ENCODE results near the gene UBXN10. TPM values are rescaled to one million over a fixed set of nuclear protein-coding genes. Genes with fewer than 3 reads are reported as not detected.

Gene UBXN10
- total RNA-seq, 4 donors from 2014 or later: 12.2 to 27.9 (median 14.4) TPM

- WGBS: 71% methylated on average over 4 of the region's 13 CpGs
- H3K9me3 ChIP-seq: no peaks in the 10 kb centered on the region
- H3K4me1 ChIP-seq: peaks cover 13 to 17% (median 16%) of the 10 kb centered on the region in 4 donors
- TF ChIP-seq POLR2A (IDR thresholded peaks at IDR 0.05; ENCODE audit: low read depth) (no peak), EP300 (IDR thresholded peaks at IDR 0.05) (no peak), CTCF (IDR thresholded peaks at IDR 0.05) (no peak), POLR2AphosphoS5 (IDR thresholded peaks at IDR 0.05) (no peak)
- intact Hi-C loops (cut with DNase I): no loop called here
- peaks cover 0 to 6% (median 0%) of the 10 kb centered on the region in 4 donors for H3K27me3 ChIP-seq
- H3K4me3 ChIP-seq: no peak overlapping the region
- no peak overlapping the region for H3K27ac ChIP-seq (replicated peaks in 1 of 4)
- H3K36me3 ChIP-seq: no peaks in the 10 kb centered on the region
- DNase-seq (ENCODE audit: extremely low spot score): no peak
Observed at GRCh38 chr1:20148571-20149500, 37.1 kb upstream of the UBXN10 start.

GRCh38 chr1:20149601-20150325 is 36.1 kb upstream of the UBXN10 start:
- H3K9me3 ChIP-seq: no peaks in the 10 kb centered on the region
- DNase-seq (ENCODE audit: extremely low spot score): no peak
- intact Hi-C loops (cut with DNase I): loop anchor here (5.0 kb wide), 1 partner anchor 47 kb away; no protein-coding TSS in a partner anchor

GRCh38 chr1:20150326-20150705 is 35.6 kb upstream of the UBXN10 start:
- DNase-seq (ENCODE audit: extremely low spot score): no peak
- no peak overlapping the region for H3K4me3 ChIP-seq
- H3K27me3 ChIP-seq: peaks cover 0 to 6% (median 0%) of the 10 kb centered on the region in 4 donors
- H3K36me3 ChIP-seq: no peaks in the 10 kb centered on the region
- WGBS: 90% methylated on average over 8 of the region's 8 CpGs
- peaks cover 13 to 21% (median 18%) of the 10 kb centered on the region in 4 donors for H3K4me1 ChIP-seq
- H3K9me3 ChIP-seq: no peaks in the 10 kb centered on the region
- H3K27ac ChIP-seq (replicated peaks in 1 of 4): no peak overlapping the region
- intact Hi-C loops (cut with DNase I): loop anchor here (5.0 kb wide), 1 partner anchor 48 kb away; no protein-coding TSS in a partner anchor
- TF ChIP-seq EP300 (IDR thresholded peaks at IDR 0.05) (no peak), CTCF (IDR thresholded peaks at IDR 0.05) (no peak), POLR2A (IDR thresholded peaks at IDR 0.05; ENCODE audit: low read depth) (no peak), POLR2AphosphoS5 (IDR thresholded peaks at IDR 0.05) (no peak)

More at GRCh38 chr1:20149601-20150325, 36.1 kb upstream of the UBXN10 start:
- Histone ChIP-seq H3K4me3 (no peak overlapping the region), H3K36me3 (no peaks in the 10 kb centered on the region), H3K27ac (replicated peaks in 1 of 4) (no peak overlapping the region), H3K4me1 (peaks cover 13 to 21% (median 18%) of the 10 kb centered on the region in 4 donors), H3K27me3 (peaks cover 0 to 6% (median 0%) of the 10 kb centered on the region in 4 donors)
- no peak for TF ChIP-seq CTCF (IDR thresholded peaks at IDR 0.05)
- no peak for TF ChIP-seq POLR2AphosphoS5 (IDR thresholded peaks at IDR 0.05)
- TF ChIP-seq EP300 (IDR thresholded peaks at IDR 0.05): no peak
- TF ChIP-seq POLR2A (IDR thresholded peaks at IDR 0.05; ENCODE audit: low read depth): no peak
- 90% methylated on average over 24 of the region's 27 CpGs for WGBS

GRCh38 chr1:20150969-20151368 is 34.9 kb upstream of the UBXN10 start:
- Histone ChIP-seq H3K27ac (replicated peaks in 1 of 4) (no peak overlapping the region), H3K36me3 (no peaks in the 10 kb centered on the region), H3K27me3 (peaks cover 0 to 6% (median 0%) of the 10 kb centered on the region in 4 donors), H3K4me1 (peaks cover 13 to 21% (median 18%) of the 10 kb centered on the region in 4 donors), H3K9me3 (no peaks in the 10 kb centered on the region), H3K4me3 (no peak overlapping the region)
- 81% methylated on average over 4 of the region's 6 CpGs for WGBS
- TF ChIP-seq POLR2A (IDR thresholded peaks at IDR 0.05; ENCODE audit: low read depth) (no peak), POLR2AphosphoS5 (IDR thresholded peaks at IDR 0.05) (no peak)
- DNase-seq (ENCODE audit: extremely low spot score): no peak
- intact Hi-C loops (cut with DNase I): loop anchor here (5.0 kb wide), 1 partner anchor 49 kb away; no protein-coding TSS in a partner anchor

Data from esophagus muscularis mucosa (tissue), 4 donors.